Sigmoid colon (tissue), 4 donors: Measurements from ENCODE around the gene SCNN1B.
"Not testable (repeated sequence)": the region's sequence is repeated elsewhere in the genome, so short reads cannot be mapped to it uniquely, and the experiment has no call there.

ENCODE experiments used
- CTCF ChIP-seq, 4 experiments: fragments of 450-650 bp in 3 of 4; fragments of 200-600 bp in 1 of 4; IDR thresholded peaks; one replicate each; pipeline ENCODE4 v1.5.1; 2016 to 2019; ENCODE audit warnings: antibody characterized with exemption in 4 of 4, mild to moderate bottlenecking in 3 of 4, moderate library complexity in 2 of 4
- EP300 ChIP-seq, 4 donors: sonication (generic); formaldehyde crosslinking; IDR thresholded peaks; one replicate each; pipeline ENCODE4 v1.6.1; 2017; ENCODE audit warnings: antibody characterized with exemption in 4 of 4
- POLR2A ChIP-seq, 2 donors: fragments of 450-650 bp; IDR thresholded peaks; one replicate each; pipeline ENCODE4 v1.6.1; 2016; ENCODE audit warnings: antibody characterized with exemption in 2 of 2, mild to moderate bottlenecking in 2 of 2, moderate library complexity in 2 of 2
- POLR2AphosphoS5 ChIP-seq, 4 donors: sonication (generic); formaldehyde crosslinking; IDR thresholded peaks; one replicate each; pipeline ENCODE4 v1.6.1; 2017; ENCODE audit warnings: antibody characterized with exemption in 4 of 4

GRCh38 chr16:23400447-23400846, 98.3 kb downstream of the SCNN1B start:
- TF ChIP-seq CTCF, POLR2AphosphoS5, EP300, POLR2A (IDR thresholded peaks at IDR 0.05): not testable (repeated sequence)
